Ascending aorta (tissue), 2 donors: ENCODE measurements around the gene ZNF701. TPM values are rescaled to one million over a fixed set of nuclear protein-coding genes. Genes with fewer than 3 reads are reported as not detected.
"Not testable (repeated sequence)": the region's sequence is repeated elsewhere in the genome, so short reads cannot be mapped to it uniquely, and the experiment has no call there.

Experiments used
- DNase-seq, 2 donors: peaks; one replicate each; pipeline ENCODE4 v3.0.0-alpha.2; 2019; ENCODE audit warnings: low spot score in 2 of 2
- H3K27ac ChIP-seq, 2 donors: fragments of 200-600 bp; sonication (generic); one replicate each; pipeline ENCODE4 v1.5.1; 2016 to 2017; ENCODE audit warnings: mild to moderate bottlenecking in 1 of 2
- H3K27me3 ChIP-seq: fragments of 200-600 bp; sonication (generic); one replicate; pipeline ENCODE4 v1.5.1; 2017
- H3K36me3 ChIP-seq, 2 donors: fragments of 200-600 bp; sonication (generic); one replicate each; pipeline ENCODE4 v1.5.1; 2016
- H3K4me1 ChIP-seq, 2 donors: fragments of 200-600 bp; sonication (generic); one replicate each; pipeline ENCODE4 v1.5.1; 2016 to 2017; ENCODE audit warnings: mild to moderate bottlenecking in 1 of 2
- H3K4me3 ChIP-seq, 2 donors: fragments of 200-600 bp; sonication (generic); one replicate each; pipeline ENCODE4 v1.5.1; 2016 to 2017; ENCODE audit warnings: mild to moderate bottlenecking in 1 of 2
- H3K9me3 ChIP-seq, 2 donors: fragments of 200-600 bp; sonication (generic); one replicate each; pipeline ENCODE4 v1.5.1; 2016
- CTCF ChIP-seq, 3 experiments: fragments of 200-600 bp in 2 of 3; fragments of 450-650 bp in 1 of 3; sonication (generic) in 2 of 3; IDR thresholded peaks; one replicate each; pipeline ENCODE4 v1.5.1; 2016 to 2019; ENCODE audit warnings: antibody characterized with exemption in 3 of 3, mild to moderate bottlenecking in 1 of 3, moderate library complexity in 1 of 3
- intact Hi-C: fragments of 100-400 bp; cut with DNase I; formaldehyde crosslinking; loops from one replicate; pipeline ENCODE4 v1.15.1; 2023
- total RNA-seq: library from RNA; depleted of rRNA; stranded (reverse); fragments of >200 nt; gene quantifications from one replicate; pipeline ENCODE4 v1.1.0, GENCODE V29; 2016

Gene ZNF701
- total RNA-seq, 1 donor from 2014 or later = 13.2 TPM

- no peak for DNase-seq
- H3K9me3 ChIP-seq = no peaks in the 10 kb centered on the region
- H3K27ac ChIP-seq = no peak overlapping the region
- H3K36me3 ChIP-seq = peaks cover 0 to 2% of the 10 kb centered on the region in 2 donors
- no peak for TF ChIP-seq CTCF (IDR thresholded peaks at IDR 0.05)
- H3K4me1 ChIP-seq = peaks cover 0 to 10% of the 10 kb centered on the region in 2 donors
- no peak overlapping the region for H3K4me3 ChIP-seq
- intact Hi-C loops = no loop called here
- no peaks in the 10 kb centered on the region for H3K27me3 ChIP-seq
Observed at GRCh38 chr19:52532480-52532879, 37.6 kb upstream of the ZNF701 start.

GRCh38 chr19:52533901-52534300 is 36.2 kb upstream of the ZNF701 start:
- H3K27me3 ChIP-seq = no peaks in the 10 kb centered on the region
- H3K9me3 ChIP-seq = no peaks in the 10 kb centered on the region
- no peak for TF ChIP-seq CTCF (IDR thresholded peaks at IDR 0.05)
- H3K27ac ChIP-seq = no peak overlapping the region
- DNase-seq = no peak
- intact Hi-C loops = loop anchor here (2.0 kb wide), 3 partner anchors 67 to 157 kb away; partner anchors contain the start of gene ZNF528
- H3K4me1 ChIP-seq = peaks cover 0 to 8% of the 10 kb centered on the region in 2 donors
- no peak overlapping the region for H3K4me3 ChIP-seq
- peaks cover 0 to 2% of the 10 kb centered on the region in 2 donors for H3K36me3 ChIP-seq

- not testable (repeated sequence) for H3K4me1 ChIP-seq, DNase-seq, H3K9me3 ChIP-seq, H3K36me3 ChIP-seq, H3K27me3 ChIP-seq
- Histone ChIP-seq H3K27ac (peak overlapping the region; percentile 61 to 77), H3K4me3 (peak overlapping the region; percentile 58 to 66)
- intact Hi-C loops = loop anchor here (1.0 to 2.0 kb wide), 4 partner anchors 8 to 155 kb away; partner anchors contain the start of genes ZNF528 and ZNF808
Observed at GRCh38 chr19:52535385-52535770, 34.7 kb upstream of the ZNF701 start.

- Histone ChIP-seq H3K36me3 (peaks cover 0 to 2% of the 10 kb centered on the region in 2 donors), H3K4me1 (peaks cover 0 to 8% of the 10 kb centered on the region in 2 donors), H3K9me3 (no peaks in the 10 kb centered on the region), H3K27ac (peak overlapping the region; percentile 61 to 77), H3K4me3 (peak overlapping the region; percentile 58 to 66), H3K27me3 (no peaks in the 10 kb centered on the region)
- DNase-seq = peak; percentile 70 to 93
- intact Hi-C loops = loop anchor here (1.0 to 2.0 kb wide), 5 partner anchors 9 to 155 kb away; partner anchors contain the start of genes ZNF528, ZNF701 and ZNF808
- TF ChIP-seq CTCF (IDR thresholded peaks at IDR 0.05) = peak in 2 of 3 experiments; percentile 23 to 33
Observed at GRCh38 chr19:52535771-52536447, 34.2 kb upstream of the ZNF701 start.

GRCh38 chr19:52536448-52536800 is 33.7 kb upstream of the ZNF701 start:
- DNase-seq = no peak
- Histone ChIP-seq H3K36me3 (peaks cover 0 to 2% of the 10 kb centered on the region in 2 donors), H3K4me1 (peaks cover 0 to 8% of the 10 kb centered on the region in 2 donors), H3K9me3 (no peaks in the 10 kb centered on the region), H3K27ac (peak overlapping the region; percentile 61 to 77), H3K27me3 (no peaks in the 10 kb centered on the region), H3K4me3 (peak overlapping the region; percentile 58 to 66)
- intact Hi-C loops = loop anchor here (2.0 kb wide), 1 partner anchor 34 kb away; the partner anchor contains the start of gene ZNF701
- no peak for TF ChIP-seq CTCF (IDR thresholded peaks at IDR 0.05)

GRCh38 chr19:52538815-52539214 is 31.3 kb upstream of the ZNF701 start:
- H3K9me3 ChIP-seq, DNase-seq, H3K4me1 ChIP-seq, H3K27me3 ChIP-seq, H3K4me3 ChIP-seq, intact Hi-C loops, H3K27ac ChIP-seq: not testable (repeated sequence)
- peaks cover 6 to 11% of the 10 kb centered on the region in 2 donors for H3K36me3 ChIP-seq

- H3K27ac ChIP-seq, H3K4me1 ChIP-seq, H3K4me3 ChIP-seq, H3K27me3 ChIP-seq, H3K9me3 ChIP-seq, intact Hi-C loops, DNase-seq: not testable (repeated sequence)
- H3K36me3 ChIP-seq = peaks cover 18 to 33% of the 10 kb centered on the region in 2 donors
Observed at GRCh38 chr19:52541176-52541575, 28.9 kb upstream of the ZNF701 start.
